Sigmoid colon (tissue), 7 donors: ENCODE data around the gene TMEM170B. TPM values are rescaled to one million over a fixed set of nuclear protein-coding genes. Genes with fewer than 3 reads are reported as not detected.
"Not testable (repeated sequence)": the region's sequence is repeated elsewhere in the genome, so short reads cannot be mapped to it uniquely, and the experiment has no call there.

Experiments
- DNase-seq: peaks from one replicate; pipeline ENCODE4 v3.0.0-alpha.2; 2019
- H3K27ac ChIP-seq, 4 donors: fragments of 200-600 bp; sonication (generic); one replicate each; pipeline ENCODE4 v1.5.1; 2016 to 2019; ENCODE audit warnings: mild to moderate bottlenecking in 1 of 4
- H3K27me3 ChIP-seq, 3 donors: fragments of 200-600 bp; sonication (generic); one replicate each; pipeline ENCODE4 v1.5.1; 2019; ENCODE audit warnings: mild to moderate bottlenecking in 1 of 3
- H3K36me3 ChIP-seq, 4 donors: fragments of 200-600 bp; sonication (generic); one replicate each; pipeline ENCODE4 v1.5.1; 2016 to 2019
- H3K4me1 ChIP-seq, 4 donors: fragments of 200-600 bp; sonication (generic); one replicate each; pipeline ENCODE4 v1.5.1; 2017 to 2019
- H3K4me3 ChIP-seq, 4 donors: fragments of 200-600 bp; sonication (generic); one replicate each; pipeline ENCODE4 v1.5.1; 2017 to 2019; ENCODE audit warnings: mild to moderate bottlenecking in 2 of 4, moderate library complexity in 1 of 4
- H3K9me3 ChIP-seq, 4 donors: fragments of 200-600 bp in 3 of 4; sonication (generic) in 3 of 4; one replicate each; pipeline versions ENCODE4 v1.5.1 to v1.6.1; 2013 to 2019
- CTCF ChIP-seq, 4 experiments: fragments of 450-650 bp in 3 of 4; fragments of 200-600 bp in 1 of 4; IDR thresholded peaks; one replicate each; pipeline ENCODE4 v1.5.1; 2016 to 2019; ENCODE audit warnings: antibody characterized with exemption in 4 of 4, mild to moderate bottlenecking in 3 of 4, moderate library complexity in 2 of 4
- EP300 ChIP-seq, 4 donors: sonication (generic); formaldehyde crosslinking; IDR thresholded peaks; one replicate each; pipeline ENCODE4 v1.6.1; 2017; ENCODE audit warnings: antibody characterized with exemption in 4 of 4
- POLR2A ChIP-seq, 2 donors: fragments of 450-650 bp; IDR thresholded peaks; one replicate each; pipeline ENCODE4 v1.6.1; 2016; ENCODE audit warnings: antibody characterized with exemption in 2 of 2, mild to moderate bottlenecking in 2 of 2, moderate library complexity in 2 of 2
- POLR2AphosphoS5 ChIP-seq, 4 donors: sonication (generic); formaldehyde crosslinking; IDR thresholded peaks; one replicate each; pipeline ENCODE4 v1.6.1; 2017; ENCODE audit warnings: antibody characterized with exemption in 4 of 4
- WGBS, 2 donors: extraction: QIAGEN DNeasy Blood & Tissue Kit; methylation state at CpG; one replicate each; pipeline ENCODE4 v1.1.7; 2013; 5-methylcytosine and 5-hydroxymethylcytosine counted together
- intact Hi-C: fragments of 100-400 bp; cut with DNase I; formaldehyde crosslinking; loops from one replicate; pipeline ENCODE4 v1.15.1; 2023
- polyA plus RNA-seq, 3 donors: library from polyadenylated mRNA; stranded (reverse); fragments of 200-250 nt; gene quantifications; one replicate each; pipeline ENCODE4 v1.2.3, GENCODE V29; 2013
- total RNA-seq, 4 donors: library from RNA; depleted of rRNA; stranded (reverse); fragments of >200 nt; gene quantifications; one replicate each; pipeline ENCODE4 v1.1.0, GENCODE V29; 2016
- donor health status: healthy with polysubstance abuse.
- donor health status: Bipolar disorder and iron deficiency.
- donor health status: healthy.

The TMEM170B gene
- total and polyA plus RNA-seq, 7 donors, result 0.92 to 11.0 (median 8.7) TPM

- Histone ChIP-seq H3K4me1 (peaks cover 0 to 6% (median 1%) of the 10 kb centered on the region in 4 donors), H3K36me3 (no peaks in the 10 kb centered on the region), H3K27me3 (no peaks in the 10 kb centered on the region), H3K9me3 (no peaks in the 10 kb centered on the region), H3K27ac (no peak overlapping the region), H3K4me3 (no peak overlapping the region)
- TF ChIP-seq EP300 (IDR thresholded peaks at IDR 0.05) (no peak), POLR2AphosphoS5 (IDR thresholded peaks at IDR 0.05) (no peak), CTCF (IDR thresholded peaks at IDR 0.05) (no peak), POLR2A (IDR thresholded peaks at IDR 0.05) (no peak)
- 71 to 81% methylated on average over 4 of the region's 4 CpGs for WGBS, 2 donors
- no peak for DNase-seq
- intact Hi-C loops, result no loop called here
These were observed 6.5 kb downstream of the TMEM170B start for GRCh38 chr6:11543919-11544518.

DNA sequence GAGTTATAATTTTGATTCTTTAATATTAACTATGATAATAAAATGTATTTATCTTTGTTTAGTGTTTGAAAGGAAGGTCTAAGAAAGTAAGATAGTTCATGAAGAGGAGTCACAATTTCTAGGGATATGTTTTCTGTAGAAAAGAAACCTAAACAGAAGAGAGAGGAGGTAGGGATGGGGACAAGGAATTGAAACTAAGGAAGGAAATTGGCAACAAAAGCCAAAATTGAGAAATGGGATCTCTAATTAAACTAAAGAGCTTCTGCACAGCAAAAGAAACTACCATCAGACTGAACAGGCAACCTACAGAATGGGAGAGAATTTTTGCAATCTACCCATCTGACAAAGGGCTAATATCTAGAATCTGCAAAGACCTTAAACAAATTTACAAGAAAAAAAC, 10.3 kb downstream of the TMEM170B start:
- H3K36me3 ChIP-seq, DNase-seq, H3K9me3 ChIP-seq, H3K27ac ChIP-seq, H3K4me1 ChIP-seq, intact Hi-C loops, H3K27me3 ChIP-seq, H3K4me3 ChIP-seq: not testable (repeated sequence)

DNA sequence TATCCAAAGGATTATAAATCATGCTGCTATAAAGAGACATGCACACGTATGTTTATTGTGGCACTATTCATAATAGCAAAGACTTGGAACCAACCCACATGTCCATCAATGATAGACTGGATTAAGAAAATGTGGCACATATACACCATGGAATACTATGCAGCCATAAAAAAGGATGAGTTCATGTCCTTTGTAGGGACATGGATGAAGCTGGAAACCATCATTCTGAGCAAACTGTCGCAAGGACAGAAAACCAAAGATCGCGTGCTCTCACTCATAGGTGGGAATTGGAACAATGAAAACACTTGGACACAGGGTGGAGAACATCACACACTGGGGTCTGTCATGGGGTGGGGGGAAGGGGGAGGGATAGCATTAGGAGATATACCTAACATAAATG, 11.0 kb downstream of the TMEM170B start:
- H3K4me3 ChIP-seq, H3K27me3 ChIP-seq, H3K27ac ChIP-seq, H3K4me1 ChIP-seq, H3K9me3 ChIP-seq, H3K36me3 ChIP-seq, intact Hi-C loops, DNase-seq: not testable (repeated sequence)
- WGBS, 2 donors, result 95 to 97% methylated on average over 4 of the region's 4 CpGs

GRCh38 chr6:11551053-11551452, 13.5 kb downstream of the TMEM170B start:
- H3K36me3 ChIP-seq, result no peaks in the 10 kb centered on the region
- WGBS, 2 donors, result 85 to 92% methylated on average over 1 of the region's 1 CpG
- intact Hi-C loops, result no loop called here
- no peaks in the 10 kb centered on the region for H3K27me3 ChIP-seq
- TF ChIP-seq CTCF (IDR thresholded peaks at IDR 0.05) (no peak), EP300 (IDR thresholded peaks at IDR 0.05) (no peak), POLR2A (IDR thresholded peaks at IDR 0.05) (no peak), POLR2AphosphoS5 (IDR thresholded peaks at IDR 0.05) (no peak)
- DNase-seq, result no peak
- H3K27ac ChIP-seq, result no peak overlapping the region
- no peaks in the 10 kb centered on the region for H3K4me1 ChIP-seq
- no peaks in the 10 kb centered on the region for H3K9me3 ChIP-seq
- no peak overlapping the region for H3K4me3 ChIP-seq

DNA sequence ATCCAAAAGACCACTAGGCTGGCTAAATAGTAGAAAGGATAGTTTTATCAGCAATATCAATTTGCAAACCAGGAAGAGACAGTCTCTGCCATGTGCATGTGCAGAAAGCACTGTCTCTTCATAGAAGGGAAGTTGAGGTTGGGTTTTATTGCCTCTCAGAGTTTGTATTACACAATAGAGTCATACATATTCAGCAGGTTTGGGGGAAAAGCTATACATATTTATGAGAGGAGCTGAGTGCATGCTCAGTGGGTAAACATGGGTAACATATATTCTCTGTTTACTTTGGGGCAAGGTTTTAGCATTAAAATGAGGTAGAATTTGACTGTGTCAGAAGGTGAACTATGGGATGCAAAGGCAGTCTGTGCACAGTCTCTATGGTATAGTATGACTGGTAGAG, 14.9 kb downstream of the TMEM170B start:
- TF ChIP-seq EP300 (IDR thresholded peaks at IDR 0.05) (no peak), CTCF (IDR thresholded peaks at IDR 0.05) (no peak), POLR2AphosphoS5 (IDR thresholded peaks at IDR 0.05) (no peak), POLR2A (IDR thresholded peaks at IDR 0.05) (no peak)
- no peaks in the 10 kb centered on the region for H3K4me1 ChIP-seq
- no peaks in the 10 kb centered on the region for H3K36me3 ChIP-seq
- no peak overlapping the region for H3K4me3 ChIP-seq
- H3K27me3 ChIP-seq, result no peaks in the 10 kb centered on the region
- no peak overlapping the region for H3K27ac ChIP-seq
- intact Hi-C loops, result no loop called here
- DNase-seq, result no peak
- no peaks in the 10 kb centered on the region for H3K9me3 ChIP-seq

- Histone ChIP-seq H3K4me3 (no peak overlapping the region), H3K4me1 (no peaks in the 10 kb centered on the region), H3K27me3 (no peaks in the 10 kb centered on the region), H3K36me3 (no peaks in the 10 kb centered on the region), H3K9me3 (no peaks in the 10 kb centered on the region), H3K27ac (no peak overlapping the region)
- no peak for DNase-seq
- intact Hi-C loops, result no loop called here
- TF ChIP-seq CTCF (IDR thresholded peaks at IDR 0.05) (no peak), POLR2AphosphoS5 (IDR thresholded peaks at IDR 0.05) (no peak), EP300 (IDR thresholded peaks at IDR 0.05) (no peak), POLR2A (IDR thresholded peaks at IDR 0.05) (no peak)
- 30 to 69% methylated on average over 3 of the region's 3 CpGs for WGBS, 2 donors
These were observed 16.3 kb downstream of the TMEM170B start for GRCh38 chr6:11553824-11554223.
